Stomach smooth muscle (tissue), 2 donors: ENCODE results near the gene GSK3A.
"Not testable (repeated sequence)": the region's sequence is repeated elsewhere in the genome, so short reads cannot be mapped to it uniquely, and the experiment has no call there.

ENCODE experiments used
- H3K27ac ChIP-seq: one replicate; pipeline ENCODE4 v1.7.0; 2013; ENCODE audit warnings: mild to moderate bottlenecking, low read length, inconsistent platforms
- H3K27me3 ChIP-seq, 2 donors: one replicate each; pipeline ENCODE4 v1.7.0; 2013; ENCODE audit warnings: low read length in 2 of 2; ENCODE audit not compliant: insufficient read depth in 2 of 2, control insufficient read depth in 1 of 2
- H3K36me3 ChIP-seq, 2 donors: one replicate each; pipeline ENCODE4 v1.7.0; 2013; ENCODE audit warnings: low read length in 2 of 2; ENCODE audit not compliant: control insufficient read depth in 2 of 2, insufficient read depth in 2 of 2
- H3K4me1 ChIP-seq: one replicate; pipeline ENCODE4 v1.7.0; 2013; ENCODE audit warnings: low read length; ENCODE audit not compliant: control insufficient read depth, insufficient read depth
- H3K4me3 ChIP-seq, 2 donors: one replicate each; pipeline ENCODE4 v1.7.0; 2013; ENCODE audit warnings: low read length in 2 of 2
- H3K9ac ChIP-seq, 2 donors: one replicate each; pipeline ENCODE4 v1.7.0; 2013; ENCODE audit warnings: low read length in 2 of 2, mild to moderate bottlenecking in 1 of 2
- H3K9me3 ChIP-seq, 2 donors: one replicate each; pipeline ENCODE4 v1.7.0; 2013; ENCODE audit warnings: low read length in 2 of 2; ENCODE audit not compliant: control insufficient read depth in 2 of 2
- donor health status: healthy.
- donor health status: Pancreatic carcinoma.

GSK3A gene

GRCh38 chr19:42268142-42268703 is 25.8 kb upstream of the GSK3A start:
- peak overlapping the region; percentile 98 for H3K27ac ChIP-seq

DNA sequence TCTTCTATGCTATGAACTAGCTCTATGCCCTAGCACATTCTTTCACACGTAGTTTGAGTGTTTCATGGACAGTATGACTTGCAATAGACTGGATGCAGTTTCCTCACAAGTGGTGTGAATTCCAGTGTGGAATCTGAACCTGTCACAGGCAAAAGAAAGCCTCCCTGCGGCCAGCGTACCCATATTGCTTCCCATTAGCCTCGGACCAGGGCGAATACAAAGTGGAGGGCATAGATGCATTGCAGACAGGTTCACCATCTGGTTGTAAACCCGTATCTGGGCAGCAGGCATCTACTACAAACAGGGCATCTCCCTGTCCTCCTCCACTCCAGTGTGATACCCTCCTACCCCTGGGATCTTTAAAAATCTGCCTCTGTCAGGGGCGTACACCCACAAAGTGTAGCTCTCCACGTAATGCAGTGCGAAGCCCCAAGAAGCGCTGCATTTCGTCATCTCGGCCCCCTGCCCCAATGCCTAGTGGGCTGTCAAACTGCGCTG is 25.3 kb upstream of the GSK3A start:
- peaks cover 29% of the 10 kb centered on the region for H3K4me1 ChIP-seq
- peak overlapping the region; percentile 79 to 91 for H3K9ac ChIP-seq
- no peaks in the 10 kb centered on the region for H3K27me3 ChIP-seq
- no peaks in the 10 kb centered on the region for H3K36me3 ChIP-seq
- H3K9me3 ChIP-seq, result no peaks in the 10 kb centered on the region
- peak overlapping the region; percentile 75 to 91 for H3K4me3 ChIP-seq
- H3K27ac ChIP-seq, result peak overlapping the region; percentile 98

More at GRCh38 chr19:42268142-42268703, 25.8 kb upstream of the GSK3A start:
- Histone ChIP-seq H3K4me3 (peak overlapping the region; percentile 75 to 91), H3K4me1 (peaks cover 29% of the 10 kb centered on the region), H3K9me3 (no peaks in the 10 kb centered on the region), H3K9ac (peak overlapping the region; percentile 81 to 99), H3K27me3 (no peaks in the 10 kb centered on the region), H3K36me3 (peaks cover 0 to 1% of the 10 kb centered on the region in 2 donors)

DNA sequence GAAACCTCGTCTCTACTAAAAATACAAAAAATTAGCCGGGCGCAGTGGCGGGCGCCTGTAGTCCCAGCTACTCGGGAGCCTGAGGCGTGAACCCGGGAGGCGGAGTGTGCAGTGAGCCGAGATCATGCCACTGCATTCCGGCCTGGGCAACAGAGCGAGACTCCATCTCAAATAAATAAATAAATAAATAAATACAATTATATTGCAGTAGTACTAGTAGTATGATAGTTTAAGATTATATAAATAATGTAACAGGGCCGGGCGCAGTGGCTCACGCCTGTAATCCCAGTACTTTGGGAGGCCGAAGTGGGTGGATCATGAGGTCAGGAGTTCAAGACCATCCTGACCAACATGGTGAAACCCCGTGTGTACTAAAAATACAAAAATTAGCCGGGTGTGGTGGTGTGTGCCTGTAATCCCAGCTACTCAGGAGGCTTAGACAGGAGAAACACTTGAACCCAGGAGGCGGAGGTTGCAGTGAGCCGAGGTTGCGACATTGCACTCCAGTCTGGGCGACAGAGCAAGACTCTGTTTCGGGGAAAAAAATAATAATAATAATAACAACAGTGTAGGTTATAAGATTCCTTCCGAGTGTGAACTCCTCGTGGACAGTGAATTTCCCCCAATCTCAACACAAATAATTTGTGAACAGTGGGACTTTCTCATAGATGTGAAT is 24.7 kb upstream of the GSK3A start:
- H3K4me3 ChIP-seq, H3K9me3 ChIP-seq, H3K27ac ChIP-seq, H3K27me3 ChIP-seq, H3K9ac ChIP-seq, H3K36me3 ChIP-seq: not testable (repeated sequence)
- peaks cover 29% of the 10 kb centered on the region for H3K4me1 ChIP-seq

DNA sequence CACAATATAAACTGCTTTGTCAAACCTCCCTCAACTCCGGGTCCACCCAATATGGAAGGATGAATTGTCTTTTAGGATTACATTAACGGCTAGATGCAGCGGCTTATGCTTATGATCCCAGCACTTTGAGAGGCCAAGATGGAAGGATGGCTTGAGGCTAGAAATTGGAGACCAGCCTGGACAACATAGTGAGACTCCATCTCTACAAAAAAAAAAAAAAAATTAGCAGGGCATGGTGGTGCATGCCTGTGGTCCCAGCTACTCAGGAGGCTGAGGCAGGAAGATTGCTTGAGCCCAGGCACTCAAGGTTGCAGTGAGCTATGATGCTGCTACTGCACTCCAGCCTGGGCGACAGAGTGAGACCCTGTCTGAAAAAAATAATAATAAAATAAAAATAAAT is 23.7 kb upstream of the GSK3A start:
- H3K9ac ChIP-seq, H3K4me3 ChIP-seq, H3K9me3 ChIP-seq, H3K27ac ChIP-seq, H3K27me3 ChIP-seq, H3K36me3 ChIP-seq: not testable (repeated sequence)
- H3K4me1 ChIP-seq, result peaks cover 21% of the 10 kb centered on the region

- peaks cover 2% of the 10 kb centered on the region for H3K4me1 ChIP-seq
- H3K4me3 ChIP-seq, result no peak overlapping the region
- H3K36me3 ChIP-seq, result no peaks in the 10 kb centered on the region
- H3K27me3 ChIP-seq, result no peaks in the 10 kb centered on the region
- H3K9me3 ChIP-seq, result no peaks in the 10 kb centered on the region
- H3K9ac ChIP-seq, result no peak overlapping the region
- H3K27ac ChIP-seq, result no peak overlapping the region
These were observed 19.4 kb upstream of the GSK3A start for GRCh38 chr19:42261763-42262162.

DNA sequence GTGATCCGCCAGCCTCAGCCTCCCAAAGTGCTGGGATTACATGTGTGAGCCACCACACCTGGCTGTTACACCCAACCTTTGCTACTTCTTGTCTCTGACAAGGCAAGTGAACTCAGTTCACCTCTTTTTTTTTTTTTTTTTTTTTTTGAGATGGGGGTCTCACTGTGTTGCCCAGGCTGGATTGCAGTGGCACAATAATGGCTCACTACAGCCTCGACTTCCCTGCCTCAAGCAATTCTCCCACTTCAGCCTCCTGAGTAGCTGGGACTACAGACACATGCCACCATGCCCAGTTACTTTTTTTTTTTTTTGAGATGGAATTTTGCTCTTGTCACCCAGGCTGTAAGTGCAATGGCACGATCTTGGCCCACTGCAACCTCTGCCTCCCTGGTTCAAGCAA is 15.4 kb upstream of the GSK3A start:
- not testable (repeated sequence) for H3K4me3 ChIP-seq, H3K9me3 ChIP-seq, H3K9ac ChIP-seq, H3K36me3 ChIP-seq, H3K27me3 ChIP-seq, H3K27ac ChIP-seq
- H3K4me1 ChIP-seq, result peaks cover 18% of the 10 kb centered on the region

DNA sequence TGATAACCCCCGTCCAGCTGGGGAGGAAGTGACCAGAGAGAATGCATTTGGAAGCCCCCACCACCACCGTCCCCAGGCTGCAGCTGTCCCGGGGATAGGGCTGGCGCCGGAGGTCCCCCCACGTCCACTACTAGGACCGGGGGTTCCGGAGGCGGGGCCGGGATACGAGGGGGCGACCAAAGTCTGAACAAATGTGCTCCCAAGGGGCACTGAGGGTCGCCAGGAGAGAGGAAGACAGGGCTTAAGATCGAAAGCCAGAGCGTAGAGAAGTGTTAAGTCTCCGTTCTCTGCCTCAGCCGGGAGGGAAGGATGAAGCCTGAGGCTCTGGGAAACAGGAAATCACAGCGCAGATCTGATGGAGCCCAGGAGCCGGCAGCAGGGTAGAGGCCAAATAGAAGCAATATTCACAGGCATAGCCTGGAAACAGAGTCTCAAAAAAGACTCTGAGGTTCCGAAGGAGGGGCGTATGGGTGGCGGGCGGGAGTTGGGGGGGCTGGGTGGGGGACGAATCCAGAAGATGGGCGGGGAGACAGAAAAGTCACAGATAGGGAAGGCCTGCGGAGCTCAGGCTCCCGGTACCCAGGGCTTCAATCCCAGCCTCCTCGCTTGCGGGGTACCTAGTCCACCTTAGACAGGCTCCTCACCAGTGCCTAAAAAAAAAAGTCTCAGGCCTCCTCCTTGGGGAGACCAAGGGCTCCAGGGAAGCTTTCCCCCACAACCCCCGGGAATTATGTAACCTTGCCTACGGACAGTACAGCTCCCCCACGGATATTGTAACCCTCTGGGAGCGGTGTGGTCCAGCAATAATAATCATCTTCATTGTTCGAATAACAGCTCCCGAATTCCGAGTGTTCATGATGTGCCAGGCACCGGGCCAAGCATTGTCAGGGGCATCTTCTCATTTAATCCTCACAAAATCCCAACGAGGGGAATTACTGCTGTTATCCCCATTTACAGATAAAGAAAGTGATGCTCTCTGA is 13.7 kb upstream of the GSK3A start:
- no peaks in the 10 kb centered on the region for H3K27me3 ChIP-seq
- peak overlapping the region; percentile 83 to 87 for H3K9ac ChIP-seq
- peak overlapping the region; percentile 81 to 83 for H3K4me3 ChIP-seq
- H3K9me3 ChIP-seq, result no peaks in the 10 kb centered on the region
- H3K27ac ChIP-seq, result peak overlapping the region; percentile 96
- H3K4me1 ChIP-seq, result peaks cover 34% of the 10 kb centered on the region
- no peaks in the 10 kb centered on the region for H3K36me3 ChIP-seq

DNA sequence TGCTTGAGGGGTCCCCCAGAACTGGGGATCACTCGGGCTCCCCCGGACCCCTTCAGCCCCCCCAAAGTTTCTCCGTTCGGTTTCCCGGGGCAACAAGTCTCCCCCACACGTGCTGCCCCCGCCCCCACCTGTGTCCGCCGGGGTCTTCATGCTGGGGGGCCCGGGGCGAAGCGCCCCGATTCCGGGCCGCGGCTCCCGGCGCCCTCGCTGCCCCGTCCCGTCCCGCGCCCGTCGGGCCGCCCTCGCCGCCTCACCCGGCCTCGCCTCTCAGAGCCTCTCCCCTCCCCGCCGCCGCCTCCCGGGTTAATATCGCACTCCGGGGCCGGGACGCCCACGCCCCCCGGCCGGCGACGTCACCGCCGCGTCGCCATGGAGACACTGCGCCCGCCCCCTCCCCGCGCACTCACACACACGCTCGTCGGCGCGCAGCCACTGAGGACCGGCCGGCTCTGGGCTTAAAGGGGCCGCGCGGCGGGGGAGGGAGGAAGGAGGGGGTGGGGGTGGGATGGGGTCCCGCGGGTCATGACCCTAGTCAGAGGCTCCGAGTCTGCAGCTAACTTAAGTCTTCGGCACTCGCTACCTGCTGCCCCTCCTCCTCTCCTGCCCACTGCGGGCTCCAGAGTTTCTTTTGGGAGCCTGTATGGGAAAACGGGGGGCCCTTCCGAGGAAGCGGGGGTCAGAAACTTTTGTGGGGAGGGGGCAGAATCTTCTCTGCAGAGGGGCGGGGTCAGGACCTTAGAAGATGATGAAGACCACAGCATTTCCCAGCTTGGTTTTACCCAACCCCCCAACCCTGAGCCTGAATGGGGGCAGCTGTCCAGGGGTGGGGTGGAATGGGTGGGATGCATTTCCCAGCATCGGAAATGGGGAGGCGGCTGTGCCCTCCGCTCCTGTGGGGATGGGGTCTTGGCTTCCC is 12.7 kb upstream of the GSK3A start, which contains the start of gene ERF:
ERF (minus strand) TSS at position 279 of the 916 bp plus-strand sequence; CDS start at position 150, 129 bp downstream.
- H3K36me3 ChIP-seq, result no peaks in the 10 kb centered on the region
- H3K4me3 ChIP-seq, result peak within 1 kb of the TSS; percentile 90 to 91
- H3K9me3 ChIP-seq, result no peaks in the 10 kb centered on the region
- H3K9ac ChIP-seq, result peak within 1 kb of the TSS; percentile 98 to 99
- peak within 1 kb of the TSS; percentile 98 for H3K27ac ChIP-seq
- no peaks in the 10 kb centered on the region for H3K27me3 ChIP-seq
- H3K4me1 ChIP-seq, result peaks cover 44% of the 10 kb centered on the region

DNA sequence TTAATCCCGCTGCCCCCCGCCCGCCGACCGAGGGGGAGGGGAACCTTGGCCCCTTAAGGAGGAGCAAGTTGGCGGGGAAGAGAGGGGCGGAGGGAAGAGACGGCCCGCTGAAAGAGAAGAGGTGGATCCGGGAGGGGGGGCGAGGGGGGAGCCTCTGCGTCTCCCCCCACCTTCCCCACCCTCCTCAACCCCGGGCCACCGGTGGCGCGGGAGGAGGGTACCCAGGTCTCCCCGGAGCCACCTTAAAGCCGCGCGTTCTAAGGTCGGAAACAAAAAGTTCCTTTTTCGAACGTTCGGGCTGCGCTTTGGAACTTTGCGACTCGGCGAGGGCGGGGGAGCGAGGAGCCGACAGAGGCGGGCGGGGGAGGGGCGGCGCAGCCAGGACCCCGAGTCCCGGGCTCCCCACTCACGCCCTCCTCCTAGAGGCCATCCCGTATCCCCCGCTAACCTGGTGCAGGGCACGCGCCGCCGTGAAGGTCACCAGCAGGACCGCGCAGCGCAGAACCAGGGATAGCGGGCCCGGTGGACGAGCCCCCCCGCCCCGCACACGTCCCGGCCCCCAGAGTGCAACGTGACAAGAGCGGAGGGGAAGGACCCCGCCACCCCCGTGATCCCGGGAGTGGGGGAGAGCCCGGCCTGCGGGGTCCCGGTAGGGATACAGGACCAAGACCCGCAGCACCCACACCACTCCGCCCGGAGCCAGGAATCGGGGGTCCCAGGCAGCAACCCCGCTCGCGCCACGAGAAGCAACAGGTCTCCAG is 11.9 kb upstream of the GSK3A start:
- Histone ChIP-seq H3K4me1 (peaks cover 51% of the 10 kb centered on the region), H3K27me3 (no peaks in the 10 kb centered on the region), H3K9ac (peak overlapping the region; percentile 98 to 99), H3K27ac (peak overlapping the region; percentile 98), H3K4me3 (peak overlapping the region; percentile 90 to 91), H3K9me3 (no peaks in the 10 kb centered on the region), H3K36me3 (peaks cover 4 to 5% of the 10 kb centered on the region in 2 donors)
